ENCODE measurements around the gene EFCAB6. TPM values are rescaled to one million over a fixed set of nuclear protein-coding genes. Genes with fewer than 3 reads are reported as not detected.

Gene EFCAB6
- total and polyA plus RNA-seq, 8 donors, result 0.29 to 10.5 (median 3.5) TPM

- Histone ChIP-seq H3K9me3 (peaks cover 0 to 7% (median 3%) of the 10 kb centered on the region in 4 donors), H3K4me3 (no peak overlapping the region), H3K4me1 (no peaks in the 10 kb centered on the region), H3K27me3 (no peaks in the 10 kb centered on the region), H3K27ac (no peak overlapping the region), H3K36me3 (peaks cover 0 to 15% (median 0%) of the 10 kb centered on the region in 4 donors)
- no peak for DNase-seq
- WGBS, 5 donors, result 60 to 73% (median 67%) methylated on average over 4 of the region's 4 CpGs
- TF ChIP-seq POLR2AphosphoS5 (IDR thresholded peaks at IDR 0.05) (no peak), POLR2A (IDR thresholded peaks at IDR 0.05) (no peak), EP300 (IDR thresholded peaks at IDR 0.05) (no peak), CTCF (IDR thresholded peaks at IDR 0.05) (no peak)
- intact Hi-C loops (cut with DNase I; ENCODE audit: low total_unique reads), result no loop called here
These were observed 271.6 kb downstream of the EFCAB6 start for GRCh38 chr22:43540529-43540923.

GRCh38 chr22:43539572-43540528 is 272.3 kb downstream of the EFCAB6 start:
- Histone ChIP-seq H3K4me1 (no peaks in the 10 kb centered on the region), H3K36me3 (peaks cover 0 to 18% (median 0%) of the 10 kb centered on the region in 4 donors), H3K4me3 (no peak overlapping the region), H3K9me3 (peaks cover 0 to 7% (median 3%) of the 10 kb centered on the region in 4 donors), H3K27ac (no peak overlapping the region), H3K27me3 (no peaks in the 10 kb centered on the region)
- WGBS, 5 donors, result 83 to 91% (median 86%) methylated on average over 25 to 31 of the region's 31 CpGs
- intact Hi-C loops (cut with DNase I; ENCODE audit: low total_unique reads), result no loop called here
- TF ChIP-seq EP300 (IDR thresholded peaks at IDR 0.05), result no peak
- no peak for TF ChIP-seq POLR2A (IDR thresholded peaks at IDR 0.05)
- no peak for TF ChIP-seq CTCF (IDR thresholded peaks at IDR 0.05)
- TF ChIP-seq POLR2AphosphoS5 (IDR thresholded peaks at IDR 0.05), result no peak
- DNase-seq, result no peak

- 86 to 91% (median 90%) methylated on average over 13 to 14 of the region's 14 CpGs for WGBS, 5 donors
- DNase-seq, result peak in 1 of 2 donors; percentile 23
- TF ChIP-seq EP300 (IDR thresholded peaks at IDR 0.05) (no peak), POLR2A (IDR thresholded peaks at IDR 0.05) (no peak), CTCF (IDR thresholded peaks at IDR 0.05) (no peak), POLR2AphosphoS5 (IDR thresholded peaks at IDR 0.05) (no peak)
- no peak overlapping the region for H3K4me3 ChIP-seq
- intact Hi-C loops (cut with DNase I; ENCODE audit: low total_unique reads), result no loop called here
- peaks cover 0 to 7% (median 3%) of the 10 kb centered on the region in 4 donors for H3K9me3 ChIP-seq
- no peak overlapping the region for H3K27ac ChIP-seq
- H3K36me3 ChIP-seq, result peaks cover 0 to 18% (median 0%) of the 10 kb centered on the region in 4 donors
- no peaks in the 10 kb centered on the region for H3K4me1 ChIP-seq
- no peaks in the 10 kb centered on the region for H3K27me3 ChIP-seq
These were observed 275.0 kb downstream of the EFCAB6 start for GRCh38 chr22:43537019-43537585.

DNA sequence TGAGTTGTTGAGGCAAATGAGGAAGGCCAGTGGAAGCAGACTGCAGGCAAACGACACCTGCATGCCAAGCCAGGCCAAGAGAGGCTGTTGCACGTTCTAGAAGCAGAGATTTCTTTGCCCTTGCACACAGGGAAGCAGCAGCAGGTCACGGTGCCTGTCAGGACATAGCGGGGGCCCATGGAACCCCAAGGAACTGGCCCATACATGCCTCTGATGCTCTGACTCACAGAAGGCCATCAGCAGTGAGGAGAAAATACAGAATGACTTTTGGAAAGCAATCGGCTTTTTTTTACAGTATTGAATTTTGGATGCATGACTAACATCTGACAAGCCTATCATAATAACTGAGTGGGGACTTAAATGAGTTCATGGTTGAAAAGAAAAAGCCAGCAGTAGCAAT is 276.4 kb downstream of the EFCAB6 start:
- DNase-seq, result peak in 1 of 2 donors; percentile 4
- Histone ChIP-seq H3K27me3 (no peaks in the 10 kb centered on the region), H3K36me3 (peaks cover 0 to 18% (median 0%) of the 10 kb centered on the region in 4 donors), H3K4me3 (no peak overlapping the region), H3K4me1 (no peaks in the 10 kb centered on the region), H3K9me3 (peaks cover 0 to 7% (median 3%) of the 10 kb centered on the region in 4 donors), H3K27ac (no peak overlapping the region)
- WGBS, 5 donors, result 69 to 79% (median 73%) methylated on average over 5 of the region's 5 CpGs
- intact Hi-C loops (cut with DNase I; ENCODE audit: low total_unique reads), result no loop called here
- no peak for TF ChIP-seq POLR2A (IDR thresholded peaks at IDR 0.05)
- TF ChIP-seq CTCF (IDR thresholded peaks at IDR 0.05), result no peak
- TF ChIP-seq EP300 (IDR thresholded peaks at IDR 0.05), result no peak
- TF ChIP-seq POLR2AphosphoS5 (IDR thresholded peaks at IDR 0.05), result no peak
